WTC11 (cell line): ENCODE measurements around the gene TMEM175.

ENCODE experiments used
- FOXP1 ChIP-seq: sonication (generic); formaldehyde crosslinking; IDR thresholded peaks from 2 replicates; pipeline ENCODE4 v1.8.0; 2022; ENCODE audit warnings: missing genetic modification reagents, mild to moderate bottlenecking, moderate library complexity, borderline replicate concordance
- MAX ChIP-seq: sonication (generic); formaldehyde crosslinking; IDR thresholded peaks from 2 replicates; pipeline ENCODE4 v1.8.0; 2022; ENCODE audit warnings: mild to moderate bottlenecking, missing genetic modification reagents
- PRDM15 ChIP-seq: sonication (generic); formaldehyde crosslinking; IDR thresholded peaks from 2 replicates; pipeline ENCODE4 v1.8.0; 2022; ENCODE audit warnings: missing genetic modification reagents
- SMAD3 ChIP-seq: sonication (generic); formaldehyde crosslinking; IDR thresholded peaks from 2 replicates; pipeline ENCODE4 v1.8.0; 2022; ENCODE audit warnings: missing genetic modification reagents, mild to moderate bottlenecking, borderline replicate concordance
- STAT6 ChIP-seq: sonication (generic); formaldehyde crosslinking; conservative IDR thresholded peaks from 2 replicates; pipeline ENCODE4 v1.8.1; 2023; ENCODE audit warnings: mild to moderate bottlenecking, low read depth, missing genetic modification reagents, moderate library complexity
- ZNF396 ChIP-seq: fragments of 250-450 bp; sonication (Bioruptor Pico); IDR thresholded peaks from 2 replicates; pipeline ENCODE4 v1.8.0; 2021; ENCODE audit warnings: mild to moderate bottlenecking, moderate library complexity, borderline replicate concordance

- no peak for TF ChIP-seq PRDM15 (CRISPR knock-in tag)
- no peak for TF ChIP-seq MAX (CRISPR knock-in tag)
- no peak for TF ChIP-seq FOXP1 (CRISPR knock-in tag)
- TF ChIP-seq ZNF396: no peak
- TF ChIP-seq STAT6 (CRISPR knock-in tag): no peak
- no peak for TF ChIP-seq SMAD3
These were observed 16.1 kb downstream of the TMEM175 start for GRCh38 chr4:948101-948935.
